Upper lobe of right lung (tissue), 1 donor: ENCODE data around the gene ENAH. TPM values are rescaled to one million over a fixed set of nuclear protein-coding genes. Genes with fewer than 3 reads are reported as not detected.

Source experiments
- ATAC-seq: fragments of 200-7000 bp; cut with Tn5 transposase; one replicate; pipeline ENCODE4 v1.9.1; 2020; ENCODE audit warnings: mild to moderate bottlenecking, moderate library complexity
- DNase-seq: peaks from one replicate; pipeline ENCODE4 v3.0.0-alpha.2; 2020
- H3K27ac ChIP-seq: fragments of 200-600 bp; one replicate; pipeline ENCODE4 v1.8.0; 2022
- H3K27me3 ChIP-seq: fragments of 200-600 bp; one replicate; pipeline ENCODE4 v1.8.0; 2022; ENCODE audit warnings: mild to moderate bottlenecking
- H3K36me3 ChIP-seq: fragments of 200-600 bp; one replicate; pipeline ENCODE4 v1.8.0; 2022
- H3K4me1 ChIP-seq: fragments of 200-600 bp; one replicate; pipeline ENCODE4 v1.8.0; 2022
- H3K4me3 ChIP-seq: fragments of 200-600 bp; one replicate; pipeline ENCODE4 v1.8.0; 2022; ENCODE audit warnings: mild to moderate bottlenecking
- H3K9me3 ChIP-seq: fragments of 200-600 bp; one replicate; pipeline ENCODE4 v1.8.0; 2022
- CTCF ChIP-seq: fragments of 200-600 bp; IDR thresholded peaks from one replicate; pipeline ENCODE4 v1.8.0; 2022; ENCODE audit warnings: antibody characterized with exemption
- intact Hi-C: fragments of 100-400 bp; cut with DNase I; formaldehyde crosslinking; loops from one replicate; pipeline ENCODE4 v1.11.0; 2022
- total RNA-seq: library from RNA; stranded (reverse); fragmentation: NEBNext Ultra II Directional; extraction: Animal tissue kit (Norgen Biotek cat#: 25700); gene quantifications from one replicate; pipeline ENCODE4 v1.2.1, GENCODE V29; 2021
- donor health status: DM: no; HTN: yes; CAD: no; lungs with severe emphysema.

ENAH gene
- total RNA-seq, 1 donor from 2014 or later: 67.4 TPM

- Histone ChIP-seq H3K27me3 (no peaks in the 10 kb centered on the region), H3K4me1 (peaks cover 17% of the 10 kb centered on the region), H3K27ac (no peak overlapping the region), H3K9me3 (no peaks in the 10 kb centered on the region), H3K36me3 (no peaks in the 10 kb centered on the region), H3K4me3 (no peak overlapping the region)
- TF ChIP-seq CTCF: no peak
- no peak for ATAC-seq
- no peak for DNase-seq
- intact Hi-C loops: loop anchor here (5.0 kb wide), 1 partner anchor 506 kb away; no protein-coding TSS in a partner anchor
Observed at GRCh38 chr1:225471109-225471452, 181.8 kb downstream of the ENAH start.

GRCh38 chr1:225470211-225471108, 182.5 kb downstream of the ENAH start:
- peaks cover 17% of the 10 kb centered on the region for H3K4me1 ChIP-seq
- no peak for ATAC-seq
- peak; percentile 53 for DNase-seq
- no peak overlapping the region for H3K4me3 ChIP-seq
- H3K27me3 ChIP-seq: no peaks in the 10 kb centered on the region
- H3K36me3 ChIP-seq: no peaks in the 10 kb centered on the region
- H3K9me3 ChIP-seq: no peaks in the 10 kb centered on the region
- intact Hi-C loops: loop anchor here (5.0 kb wide), 1 partner anchor 507 kb away; no protein-coding TSS in a partner anchor
- TF ChIP-seq CTCF: no peak
- H3K27ac ChIP-seq: no peak overlapping the region

- H3K9me3 ChIP-seq: no peaks in the 10 kb centered on the region
- no peaks in the 10 kb centered on the region for H3K27me3 ChIP-seq
- no peaks in the 10 kb centered on the region for H3K36me3 ChIP-seq
- TF ChIP-seq CTCF: no peak
- ATAC-seq: no peak
- intact Hi-C loops: no loop called here
- peaks cover 17% of the 10 kb centered on the region for H3K4me1 ChIP-seq
- H3K4me3 ChIP-seq: no peak overlapping the region
- H3K27ac ChIP-seq: no peak overlapping the region
- DNase-seq: peak; percentile 27
Observed at GRCh38 chr1:225469051-225469450, 183.9 kb downstream of the ENAH start.

- H3K27ac ChIP-seq: peak overlapping the region; percentile 93
- intact Hi-C loops: no loop called here
- H3K4me1 ChIP-seq: peaks cover 17% of the 10 kb centered on the region
- TF ChIP-seq CTCF: no peak
- H3K9me3 ChIP-seq: no peaks in the 10 kb centered on the region
- H3K36me3 ChIP-seq: no peaks in the 10 kb centered on the region
- no peaks in the 10 kb centered on the region for H3K27me3 ChIP-seq
- ATAC-seq (no peak), DNase-seq (peak; percentile 3)
- H3K4me3 ChIP-seq: peak overlapping the region; percentile 48
Observed at GRCh38 chr1:225468270-225469020, 184.5 kb downstream of the ENAH start.

- DNase-seq (peak; percentile 85), ATAC-seq (peak; percentile 92)
- no peaks in the 10 kb centered on the region for H3K36me3 ChIP-seq
- peak overlapping the region; percentile 48 for H3K4me3 ChIP-seq
- H3K27ac ChIP-seq: peak overlapping the region; percentile 93
- H3K4me1 ChIP-seq: peaks cover 17% of the 10 kb centered on the region
- no peaks in the 10 kb centered on the region for H3K27me3 ChIP-seq
- no peak for TF ChIP-seq CTCF
- H3K9me3 ChIP-seq: no peaks in the 10 kb centered on the region
- intact Hi-C loops: no loop called here
Observed at GRCh38 chr1:225467193-225468020, 185.5 kb downstream of the ENAH start.
